ENCODE results near the gene PTPN1. TPM values are rescaled to one million over a fixed set of nuclear protein-coding genes. Genes with fewer than 3 reads are reported as not detected.

PTPN1 gene
- total and polyA plus RNA-seq, 2 of the 4 experiments (the other 2 are of a cell fraction) = 31.7 to 37.4 TPM

DNA sequence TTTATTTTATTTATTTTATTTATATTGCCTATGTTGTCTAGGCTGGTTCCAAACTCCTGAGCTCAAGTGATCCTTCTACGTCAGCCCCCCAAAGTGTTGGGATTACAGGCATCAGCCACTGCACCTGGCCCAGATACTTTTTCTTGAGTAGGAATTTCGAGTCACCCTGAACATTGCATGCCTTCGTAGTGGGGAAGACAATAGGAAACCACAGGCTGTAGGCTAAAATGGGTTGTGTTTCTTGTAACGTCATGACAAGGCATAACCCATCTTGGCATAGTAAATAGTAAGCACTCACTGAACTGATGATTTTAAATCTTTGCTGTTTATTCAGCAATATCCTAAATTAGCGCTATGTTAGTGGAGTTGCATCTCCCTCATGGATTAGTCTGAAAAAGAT lies 34.9 kb downstream of the PTPN1 start:
- Histone ChIP-seq H3K18ac (ENCODE audit: low read depth, low read length) (no peak overlapping the region), H2BK15ac (ENCODE audit: low read depth, low read length) (no peak overlapping the region), H3K4ac (ENCODE audit: low read depth, low read length) (no peak overlapping the region), H3K79me1 (ENCODE audit: low read depth in 1 of 2, low read length in 2 of 2) (peaks cover 49 to 81% of the 10 kb centered on the region in 2 experiments), H3K14ac (replicated peaks; ENCODE audit: low read depth, low read length) (no peak overlapping the region), H3K9me3 (ENCODE audit: control insufficient read depth, insufficient read depth, low read length) (no peaks in the 10 kb centered on the region), H3K56ac (ENCODE audit: extremely low read depth, insufficient read depth, low read length) (no peak overlapping the region), H4K91ac (ENCODE audit: insufficient read depth, low read depth, low read length) (no peak overlapping the region), H3K4me3 (ENCODE audit: insufficient read depth, low read depth, low read length) (no peak overlapping the region), H4K8ac (ENCODE audit: low read depth in 2 of 2, low read length in 2 of 2) (no peak overlapping the region; a peak in 1 of 4 replicates), H2BK120ac (ENCODE audit: low read depth, low read length) (no peak overlapping the region), H2BK20ac (ENCODE audit: low read depth, low read length) (no peak overlapping the region), H3K4me1 (ENCODE audit: control insufficient read depth, insufficient read depth, low read length) (peaks cover 21% of the 10 kb centered on the region), H3K9me1 (ENCODE audit: insufficient read depth, low read length) (peaks cover 37% of the 10 kb centered on the region), H2BK5ac (ENCODE audit: low read depth, low read length, poor library complexity, severe bottlenecking) (no peak overlapping the region), H3K9ac (ENCODE audit: low read depth, low read length) (no peak overlapping the region), H2AK9ac (replicated peaks; ENCODE audit: low read depth, low read length, poor library complexity) (no peak overlapping the region), H2AFZ (replicated peaks; ENCODE audit: low read length, poor library complexity) (no peak overlapping the region), H4K20me1 (ENCODE audit: insufficient read depth, low read length) (peaks cover 30% of the 10 kb centered on the region), H3K23ac (ENCODE audit: low read depth, low read length) (peak overlapping the region; percentile 32; the same call in 1 of the 2 replicates), H4K5ac (ENCODE audit: low read depth, low read length) (no peak overlapping the region), H3K27ac (ENCODE audit: insufficient read depth, low read length) (no peak overlapping the region), H3K4me2 (ENCODE audit: low read depth, low read length) (no peak overlapping the region), H3K36me3 (ENCODE audit: control insufficient read depth, insufficient read depth, low read length) (peaks cover 17% of the 10 kb centered on the region), H3K27me3 (ENCODE audit: control insufficient read depth, insufficient read depth, low read length) (no peaks in the 10 kb centered on the region), H2AK5ac (ENCODE audit: low read depth, low read length) (no peak overlapping the region; the same call in 1 of the 2 replicates)
- in situ Hi-C loops (cut with MboI; ENCODE audit: low sequenced_read_pairs) (no loop called here), dilution Hi-C loops (cut with HindIII; ENCODE audit: low sequenced_read_pairs, unreplicated experiment) (no loop called here), intact Hi-C loops (cut with micrococcal nuclease) (no loop called here)
- ATAC-seq (ENCODE audit: low read depth) (no peak), DNase-seq (no peak)
- no peak for TF ChIP-seq RCOR1 (IDR thresholded peaks at IDR 0.05; ENCODE audit: insufficient replicate concordance, low read length)
- TF ChIP-seq, protein P1, sequence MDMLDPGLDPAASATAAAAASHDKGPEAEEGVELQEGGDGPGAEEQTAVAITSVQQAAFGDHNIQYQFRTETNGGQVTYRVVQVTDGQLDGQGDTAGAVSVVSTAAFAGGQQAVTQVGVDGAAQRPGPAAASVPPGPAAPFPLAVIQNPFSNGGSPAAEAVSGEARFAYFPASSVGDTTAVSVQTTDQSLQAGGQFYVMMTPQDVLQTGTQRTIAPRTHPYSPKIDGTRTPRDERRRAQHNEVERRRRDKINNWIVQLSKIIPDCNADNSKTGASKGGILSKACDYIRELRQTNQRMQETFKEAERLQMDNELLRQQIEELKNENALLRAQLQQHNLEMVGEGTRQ (IDR thresholded peaks at IDR 0.05; ENCODE audit: low read depth, low read length) = no peak
- TF ChIP-seq POLR2A (IDR thresholded peaks at IDR 0.05; ENCODE audit: low read depth, low read length) = no peak
- TF ChIP-seq BHLHE40 (IDR thresholded peaks at IDR 0.05; ENCODE audit: low read depth, low read length) = no peak
- no peak for TF ChIP-seq NFE2L2 (IDR thresholded peaks at IDR 0.05; ENCODE audit: low read depth, low read length)
- TF ChIP-seq, protein P2, sequence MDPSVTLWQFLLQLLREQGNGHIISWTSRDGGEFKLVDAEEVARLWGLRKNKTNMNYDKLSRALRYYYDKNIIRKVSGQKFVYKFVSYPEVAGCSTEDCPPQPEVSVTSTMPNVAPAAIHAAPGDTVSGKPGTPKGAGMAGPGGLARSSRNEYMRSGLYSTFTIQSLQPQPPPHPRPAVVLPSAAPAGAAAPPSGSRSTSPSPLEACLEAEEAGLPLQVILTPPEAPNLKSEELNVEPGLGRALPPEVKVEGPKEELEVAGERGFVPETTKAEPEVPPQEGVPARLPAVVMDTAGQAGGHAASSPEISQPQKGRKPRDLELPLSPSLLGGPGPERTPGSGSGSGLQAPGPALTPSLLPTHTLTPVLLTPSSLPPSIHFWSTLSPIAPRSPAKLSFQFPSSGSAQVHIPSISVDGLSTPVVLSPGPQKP (IDR thresholded peaks at IDR 0.05; ENCODE audit: borderline replicate concordance, low read depth, low read length) = no peak
- TF ChIP-seq, protein P3, sequence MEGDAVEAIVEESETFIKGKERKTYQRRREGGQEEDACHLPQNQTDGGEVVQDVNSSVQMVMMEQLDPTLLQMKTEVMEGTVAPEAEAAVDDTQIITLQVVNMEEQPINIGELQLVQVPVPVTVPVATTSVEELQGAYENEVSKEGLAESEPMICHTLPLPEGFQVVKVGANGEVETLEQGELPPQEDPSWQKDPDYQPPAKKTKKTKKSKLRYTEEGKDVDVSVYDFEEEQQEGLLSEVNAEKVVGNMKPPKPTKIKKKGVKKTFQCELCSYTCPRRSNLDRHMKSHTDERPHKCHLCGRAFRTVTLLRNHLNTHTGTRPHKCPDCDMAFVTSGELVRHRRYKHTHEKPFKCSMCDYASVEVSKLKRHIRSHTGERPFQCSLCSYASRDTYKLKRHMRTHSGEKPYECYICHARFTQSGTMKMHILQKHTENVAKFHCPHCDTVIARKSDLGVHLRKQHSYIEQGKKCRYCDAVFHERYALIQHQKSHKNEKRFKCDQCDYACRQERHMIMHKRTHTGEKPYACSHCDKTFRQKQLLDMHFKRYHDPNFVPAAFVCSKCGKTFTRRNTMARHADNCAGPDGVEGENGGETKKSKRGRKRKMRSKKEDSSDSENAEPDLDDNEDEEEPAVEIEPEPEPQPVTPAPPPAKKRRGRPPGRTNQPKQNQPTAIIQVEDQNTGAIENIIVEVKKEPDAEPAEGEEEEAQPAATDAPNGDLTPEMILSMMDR (conservative IDR thresholded peaks at IDR 0.05; ENCODE audit: low read depth, low read length) = no peak
- no peak for TF ChIP-seq CHD1 (IDR thresholded peaks at IDR 0.05; ENCODE audit: low read depth, low read length)
- TF ChIP-seq CEBPB (IDR thresholded peaks at IDR 0.05; ENCODE audit: low read depth, low read length) = no peak
- TF ChIP-seq FOS (IDR thresholded peaks at IDR 0.05; ENCODE audit: low read depth, low read length) = no peak
- no peak for TF ChIP-seq SMC3 (IDR thresholded peaks at IDR 0.05; ENCODE audit: low read depth, low read length)
- TF ChIP-seq MXI1 (IDR thresholded peaks at IDR 0.05; ENCODE audit: borderline replicate concordance, low read depth, low read length) = no peak
- TF ChIP-seq RFX5 (IDR thresholded peaks at IDR 0.05; ENCODE audit: low read depth, low read length) = no peak
- no peak for TF ChIP-seq MAZ (IDR thresholded peaks at IDR 0.05; ENCODE audit: borderline replicate concordance, low read depth, low read length)
- TF ChIP-seq MAFK (IDR thresholded peaks at IDR 0.05; ENCODE audit: low read depth, low read length) = no peak
- no TSS peak for BruUV-seq (replicated peaks)
- WGBS, 2 experiments (ENCODE audit: extremely low coverage in 2 of 2, insufficient read length in 1 of 2) = no CpG with 5 or more reads among the region's 5 CpGs
- ChIA-PET CTCF (no interaction called here), POLR2A (ENCODE audit: unreplicated experiment) (no interaction called here)
